GM12878 (cell line): ENCODE data around the gene ACTG1. TPM values are rescaled to one million over a fixed set of nuclear protein-coding genes. Genes with fewer than 3 reads are reported as not detected.
A peak's percentile ranks its signal among the peaks of the same experiment; 100 is the strongest.

Source experiments
- ATAC-seq: fragments of 200-7000 bp; cut with Tn5 transposase; 3 replicates; pipeline ENCODE4 v1.9.1; 2020; ENCODE audit warnings: mild to moderate bottlenecking, moderate library complexity
- BruUV-seq: library from RNA; stranded (reverse); fragments of 400-500 nt; replicated peaks from 2 replicates; lab custom pipeline; 2021; lab: Mats Ljungman, UMichigan
- CTCF ChIA-PET: fragments of 300-600 bp; sonication (Branson Sonifier 250); formaldehyde crosslinking; extraction: SDS; loops from one replicate; lab custom pipeline; 2021; ENCODE audit warnings: inconsistent platforms; lab: Yijun Ruan, JAX
- POLR2A ChIA-PET: fragments of 350-600 bp; formaldehyde crosslinking; extraction: SDS; loops from one replicate; lab custom pipeline; 2021; ENCODE audit warnings: inconsistent platforms; lab: Charles Lee
- RAD21 ChIA-PET: fragments of 300-600 bp; sonication (Branson Sonifier 250); formaldehyde crosslinking; loops from one replicate; lab custom pipeline; 2023; ENCODE audit warnings: antibody characterized with exemption; ENCODE audit not compliant: unreplicated experiment; lab: Charles Lee
- SMC1A ChIA-PET: fragments of 300-600 bp; sonication (Branson Sonifier 250); formaldehyde crosslinking; loops from one replicate; lab custom pipeline; 2023; ENCODE audit not compliant: unreplicated experiment, uncharacterized antibody; lab: Charles Lee
- DNase-seq: peaks from one replicate; pipeline ENCODE4 v3.0.0-alpha.2; 2011; ENCODE audit warnings: low read depth, low spot score
- FAIRE-seq: peaks from 3 replicates; lab custom pipeline; 2011; peaks lifted over from hg19 to GRCh38; lab: Jason Lieb, UNC
- H2AFZ ChIP-seq: 2 replicates; pipeline ENCODE4 v1.6.0; 2011; ENCODE audit warnings: low read depth, low read length, control low read depth; ENCODE audit not compliant: control insufficient read depth
- H3K27ac ChIP-seq: 2 replicates; pipeline ENCODE4 v1.5.1; 2011; ENCODE audit warnings: control low read depth; ENCODE audit not compliant: control insufficient read depth, insufficient read depth
- H3K27me3 ChIP-seq, 2 experiments: replicated peaks in 1 of 2; 2 replicates each; pipeline versions ENCODE4 v1.6.0 to v1.6.1; 2011; ENCODE audit warnings: low read length in 1 of 2; ENCODE audit not compliant: control insufficient read depth in 2 of 2, insufficient read depth in 2 of 2
- H3K36me3 ChIP-seq, 2 experiments: 2 replicates each; pipeline ENCODE4 v1.5.1; 2011; ENCODE audit warnings: low read length in 1 of 2; ENCODE audit not compliant: control insufficient read depth in 2 of 2, insufficient read depth in 2 of 2
- H3K4me1 ChIP-seq: 2 replicates; pipeline ENCODE4 v1.6.1; 2011; ENCODE audit warnings: mild to moderate bottlenecking, low read length, moderate library complexity, mixed read lengths; ENCODE audit not compliant: control insufficient read depth, insufficient read depth
- H3K4me2 ChIP-seq: 2 replicates; pipeline ENCODE4 v1.6.0; 2011; ENCODE audit warnings: control low read depth; ENCODE audit not compliant: control insufficient read depth, insufficient read depth
- H3K4me3 ChIP-seq: fragments of 200-600 bp; sonication (generic); 2 replicates; pipeline ENCODE4 v1.5.1; 2016
- H3K79me2 ChIP-seq: 2 replicates; pipeline ENCODE4 v1.6.0; 2011; ENCODE audit warnings: low read length; ENCODE audit not compliant: control insufficient read depth, insufficient read depth
- H3K9ac ChIP-seq: 2 replicates; pipeline ENCODE4 v1.8.0; 2011; ENCODE audit warnings: low read length, control low read depth, mixed read lengths; ENCODE audit not compliant: control insufficient read depth, insufficient read depth
- H3K9me3 ChIP-seq: replicated peaks from 3 replicates; pipeline ENCODE4 v1.5.1; 2011; ENCODE audit warnings: mild to moderate bottlenecking, low read length; ENCODE audit not compliant: control insufficient read depth, insufficient read depth
- H4K20me1 ChIP-seq: 2 replicates; pipeline ENCODE4 v1.6.0; 2011; ENCODE audit not compliant: control insufficient read depth, insufficient read depth
- CBFB ChIP-seq: IDR thresholded peaks from 2 replicates; pipeline ENCODE4 v1.6.1; 2016; ENCODE audit warnings: antibody characterized with exemption, low read depth
- CHD4 ChIP-seq: fragments of 200-600 bp; sonication (generic); IDR thresholded peaks from 2 replicates; pipeline ENCODE4 v1.6.1; 2016; ENCODE audit warnings: mild to moderate bottlenecking
- LARP7 ChIP-seq: fragments of 450-650 bp; IDR thresholded peaks from 2 replicates; pipeline ENCODE4 v1.6.1; 2017; ENCODE audit warnings: mild to moderate bottlenecking
- PAX5 ChIP-seq: IDR thresholded peaks from 2 replicates; pipeline ENCODE4 v1.6.1; 2011; ENCODE audit warnings: low read depth, low read length, borderline replicate concordance
- PML ChIP-seq: IDR thresholded peaks from 2 replicates; pipeline ENCODE4 v1.6.1; 2012; ENCODE audit warnings: low read length, inconsistent platforms
- POLR2A ChIP-seq: IDR thresholded peaks from 2 replicates; pipeline ENCODE4 v1.6.1; 2011; ENCODE audit warnings: low read depth, mild to moderate bottlenecking, low read length
- POLR2AphosphoS2 ChIP-seq: IDR thresholded peaks from 2 replicates; pipeline ENCODE4 v1.6.1; 2011; ENCODE audit warnings: low read depth, mild to moderate bottlenecking, low read length, improper control_type of control experiment, moderate library complexity
- RAD51 ChIP-seq: fragments of 450-650 bp; IDR thresholded peaks from 2 replicates; pipeline ENCODE4 v1.6.1; 2016; ENCODE audit warnings: moderate library complexity, mild to moderate bottlenecking, inconsistent platforms
- RELA ChIP-seq: fragments of 450-650 bp; IDR thresholded peaks from 2 replicates; pipeline ENCODE4 v1.8.0; 2014; ENCODE audit warnings: borderline replicate concordance; ENCODE audit not compliant: partially characterized antibody
- SIN3A ChIP-seq: IDR thresholded peaks from 2 replicates; pipeline ENCODE4 v1.6.1; 2012; ENCODE audit warnings: low read depth, low read length, improper control_type of control experiment
- SMAD5 ChIP-seq: IDR thresholded peaks from 2 replicates; pipeline ENCODE4 v1.6.1; 2016; ENCODE audit warnings: antibody characterized with exemption, low read depth
- TCF3 ChIP-seq: IDR thresholded peaks from 2 replicates; pipeline ENCODE4 v1.6.1; 2012; ENCODE audit warnings: low read depth, mild to moderate bottlenecking, low read length, borderline replicate concordance; ENCODE audit not compliant: insufficient read depth
- YY1 ChIP-seq: IDR thresholded peaks from 2 replicates; pipeline ENCODE4 v1.6.1; 2011; ENCODE audit warnings: low read depth, mild to moderate bottlenecking, low read length
- WGBS: methylation state at CpG from one replicate; pipeline ENCODE4 v1.1.6; 2016; ENCODE audit warnings: low lambda C conversion rate; ENCODE audit not compliant: insufficient replicate concordance, insufficient coverage; ENCODE audit errors: missing lambda C conversion rate; 5-methylcytosine and 5-hydroxymethylcytosine counted together
- in situ Hi-C: fragments of 300-500 bp; cut with MboI; formaldehyde crosslinking; loops from 9 replicates; pipeline ENCODE4 v1.14.3; 2018; ENCODE audit warnings: mixed read lengths
- intact Hi-C: fragments of 100-400 bp; cut with micrococcal nuclease; formaldehyde crosslinking; loops from one replicate; pipeline ENCODE4 v1.14.2; 2022; ENCODE audit not compliant: unreplicated experiment
- polyA plus RNA-seq, 11 experiments: library from polyadenylated mRNA; depleted of rRNA in 4 of 11; unstranded in 6 of 11; stranded (reverse) in 5 of 11; fragments of >200 nt; fragmentation: Nextera tagmentation in 4 of 11; fragmentation: Illumina TruSeq in 1 of 11; extraction: Ambion mirVana in 4 of 11; extraction: Trizol in 1 of 11; gene quantifications; 1 replicate in 1 of 11; 2 replicates in 10 of 11; pipeline versions ENCODE4 v1.2.1 to v1.2.3, GENCODE V29; 2011 to 2016; ENCODE audit warnings: inconsistent platforms in 2 of 11, missing spikeins in 2 of 11, low read depth in 1 of 11
- total RNA-seq, 4 experiments: library from RNA; depleted of rRNA in 3 of 4; stranded (reverse); fragments of >200 nt in 3 of 4; fragmentation: Illumina TruSeq in 1 of 4; extraction: Trizol in 1 of 4; gene quantifications; 2 replicates each; pipeline versions ENCODE4 v1.2.1 to v1.2.3, GENCODE V29; 2013 to 2021
- TF ChIP-seq, protein P1 (sequence below): fragments of 450-650 bp; IDR thresholded peaks from 2 replicates; pipeline ENCODE4 v1.6.1; 2017; ENCODE audit warnings: mild to moderate bottlenecking, moderate library complexity

Gene ACTG1
- total and polyA plus RNA-seq, 10 of the 15 experiments (the other 5 are each of a cell fraction or from before 2014, with no cell fraction given): 810 to 6,105 (median 3,650) TPM

GRCh38 chr17:81511554-81511803 is 1.1 kb downstream of the ACTG1 start:
- CTCF ChIA-PET: interaction anchor here (1.5 kb wide), 1 partner anchor 27 kb away, joined by 4 read pairs; no protein-coding TSS in a partner anchor
- TF ChIP-seq TCF3: 0 out of 2 replicates have a peak, but pooled peaks have one; percentile 1
- TF ChIP-seq RAD51: no peak
- no peak; the same call in 1 of the 2 replicates for TF ChIP-seq YY1
- no peak for TF ChIP-seq CBFB
- no peak for TF ChIP-seq CHD4
- no peak for TF ChIP-seq SIN3A
- ATAC-seq: no peak
- FAIRE-seq: no peak
- peak overlapping the region; percentile 76 for H3K27ac ChIP-seq
- no peaks in the 10 kb centered on the region for H3K27me3 ChIP-seq
- peak overlapping the region; percentile 95 for H3K4me3 ChIP-seq
- H2AFZ ChIP-seq: no peak overlapping the region
- peaks cover 2% of the 10 kb centered on the region; the same call in 1 of the 2 replicates for H3K4me1 ChIP-seq
- H3K79me2 ChIP-seq: peaks cover 72% of the 10 kb centered on the region
- intact Hi-C loops: loop anchor here (10.0 kb wide), 1 partner anchor 257 kb away; no protein-coding TSS in a partner anchor
- POLR2A ChIA-PET: interaction anchor here (0.6 kb wide), 1 partner anchor 506 kb away, joined by 3 read pairs; no protein-coding TSS in a partner anchor
- under 1% methylated on average over 9 of the region's 9 CpGs for WGBS
- H3K9me3 ChIP-seq: no peaks in the 10 kb centered on the region; the same call in 2 of the 3 replicates
- H4K20me1 ChIP-seq: peaks cover 11% of the 10 kb centered on the region
- no TSS peak for BruUV-seq
- H3K4me2 ChIP-seq: peak overlapping the region; percentile 85
- peaks cover 18 to 29% of the 10 kb centered on the region in 2 experiments for H3K36me3 ChIP-seq
- in situ Hi-C loops: no loop called here
- H3K9ac ChIP-seq: peak overlapping the region; percentile 85
- no peak for DNase-seq
- RAD21 ChIA-PET: no interaction called here
- SMC1A ChIA-PET: no interaction called here

GRCh38 chr17:81510785-81511553 is 1.6 kb downstream of the ACTG1 start:
- DNase-seq (no peak), FAIRE-seq (no peak), ATAC-seq (no peak)
- no peaks in the 10 kb centered on the region for H3K27me3 ChIP-seq
- intact Hi-C loops (loop anchor here (10.0 kb wide), 1 partner anchor 256 kb away; no protein-coding TSS in a partner anchor), in situ Hi-C loops (no loop called here)
- peaks cover 18 to 29% of the 10 kb centered on the region in 2 experiments for H3K36me3 ChIP-seq
- ChIA-PET SMC1A (no interaction called here), POLR2A (interaction anchor here (0.6 kb wide), 1 partner anchor 505 kb away, joined by 3 read pairs; no protein-coding TSS in a partner anchor), CTCF (interaction anchor here (0.7 to 1.5 kb wide), 2 partner anchors 12 to 26 kb away, joined by 3 to 4 read pairs; no protein-coding TSS in a partner anchor), RAD21 (interaction anchor here (1.1 to 1.2 kb wide), 2 partner anchors 8 to 11 kb away, joined by 3 to 4 read pairs; no protein-coding TSS in a partner anchor)
- WGBS: under 1% methylated on average over 48 of the region's 48 CpGs
- peaks cover 11% of the 10 kb centered on the region for H4K20me1 ChIP-seq
- H3K4me3 ChIP-seq: peak overlapping the region; percentile 95
- peak overlapping the region; percentile 85 for H3K9ac ChIP-seq
- H3K9me3 ChIP-seq: no peaks in the 10 kb centered on the region; the same call in 2 of the 3 replicates
- no TSS peak for BruUV-seq
- H3K4me1 ChIP-seq: no peaks in the 10 kb centered on the region
- peak overlapping the region; percentile 85 for H3K4me2 ChIP-seq
- no peak overlapping the region for H2AFZ ChIP-seq
- H3K79me2 ChIP-seq: peaks cover 67% of the 10 kb centered on the region
- peak overlapping the region; percentile 76 for H3K27ac ChIP-seq
- TF ChIP-seq SMAD5 (peak; percentile 40; the same call in 1 of the 2 replicates), CBFB (peak; percentile 54; the same call in 1 of the 2 replicates), POLR2A (peak; percentile 72), PML (no peak), RELA (no peak), LARP7 (peak; percentile 29), PAX5 (peak; percentile 9; the same call in 1 of the 2 replicates), POLR2AphosphoS2 (peak; percentile 61; the same call in 1 of the 2 replicates)
- TF ChIP-seq, protein P1, sequence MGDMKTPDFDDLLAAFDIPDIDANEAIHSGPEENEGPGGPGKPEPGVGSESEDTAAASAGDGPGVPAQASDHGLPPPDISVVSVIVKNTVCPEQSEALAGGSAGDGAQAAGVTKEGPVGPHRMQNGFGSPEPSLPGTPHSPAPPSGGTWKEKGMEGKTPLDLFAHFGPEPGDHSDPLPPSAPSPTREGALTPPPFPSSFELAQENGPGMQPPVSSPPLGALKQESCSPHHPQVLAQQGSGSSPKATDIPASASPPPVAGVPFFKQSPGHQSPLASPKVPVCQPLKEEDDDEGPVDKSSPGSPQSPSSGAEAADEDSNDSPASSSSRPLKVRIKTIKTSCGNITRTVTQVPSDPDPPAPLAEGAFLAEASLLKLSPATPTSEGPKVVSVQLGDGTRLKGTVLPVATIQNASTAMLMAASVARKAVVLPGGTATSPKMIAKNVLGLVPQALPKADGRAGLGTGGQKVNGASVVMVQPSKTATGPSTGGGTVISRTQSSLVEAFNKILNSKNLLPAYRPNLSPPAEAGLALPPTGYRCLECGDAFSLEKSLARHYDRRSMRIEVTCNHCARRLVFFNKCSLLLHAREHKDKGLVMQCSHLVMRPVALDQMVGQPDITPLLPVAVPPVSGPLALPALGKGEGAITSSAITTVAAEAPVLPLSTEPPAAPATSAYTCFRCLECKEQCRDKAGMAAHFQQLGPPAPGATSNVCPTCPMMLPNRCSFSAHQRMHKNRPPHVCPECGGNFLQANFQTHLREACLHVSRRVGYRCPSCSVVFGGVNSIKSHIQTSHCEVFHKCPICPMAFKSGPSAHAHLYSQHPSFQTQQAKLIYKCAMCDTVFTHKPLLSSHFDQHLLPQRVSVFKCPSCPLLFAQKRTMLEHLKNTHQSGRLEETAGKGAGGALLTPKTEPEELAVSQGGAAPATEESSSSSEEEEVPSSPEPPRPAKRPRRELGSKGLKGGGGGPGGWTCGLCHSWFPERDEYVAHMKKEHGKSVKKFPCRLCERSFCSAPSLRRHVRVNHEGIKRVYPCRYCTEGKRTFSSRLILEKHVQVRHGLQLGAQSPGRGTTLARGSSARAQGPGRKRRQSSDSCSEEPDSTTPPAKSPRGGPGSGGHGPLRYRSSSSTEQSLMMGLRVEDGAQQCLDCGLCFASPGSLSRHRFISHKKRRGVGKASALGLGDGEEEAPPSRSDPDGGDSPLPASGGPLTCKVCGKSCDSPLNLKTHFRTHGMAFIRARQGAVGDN: no peak
